ENCODE results near the gene FAM120B.
"Not testable (repeated sequence)": the region's sequence is repeated elsewhere in the genome, so short reads cannot be mapped to it uniquely, and the experiment has no call there.

The FAM120B gene

DNA sequence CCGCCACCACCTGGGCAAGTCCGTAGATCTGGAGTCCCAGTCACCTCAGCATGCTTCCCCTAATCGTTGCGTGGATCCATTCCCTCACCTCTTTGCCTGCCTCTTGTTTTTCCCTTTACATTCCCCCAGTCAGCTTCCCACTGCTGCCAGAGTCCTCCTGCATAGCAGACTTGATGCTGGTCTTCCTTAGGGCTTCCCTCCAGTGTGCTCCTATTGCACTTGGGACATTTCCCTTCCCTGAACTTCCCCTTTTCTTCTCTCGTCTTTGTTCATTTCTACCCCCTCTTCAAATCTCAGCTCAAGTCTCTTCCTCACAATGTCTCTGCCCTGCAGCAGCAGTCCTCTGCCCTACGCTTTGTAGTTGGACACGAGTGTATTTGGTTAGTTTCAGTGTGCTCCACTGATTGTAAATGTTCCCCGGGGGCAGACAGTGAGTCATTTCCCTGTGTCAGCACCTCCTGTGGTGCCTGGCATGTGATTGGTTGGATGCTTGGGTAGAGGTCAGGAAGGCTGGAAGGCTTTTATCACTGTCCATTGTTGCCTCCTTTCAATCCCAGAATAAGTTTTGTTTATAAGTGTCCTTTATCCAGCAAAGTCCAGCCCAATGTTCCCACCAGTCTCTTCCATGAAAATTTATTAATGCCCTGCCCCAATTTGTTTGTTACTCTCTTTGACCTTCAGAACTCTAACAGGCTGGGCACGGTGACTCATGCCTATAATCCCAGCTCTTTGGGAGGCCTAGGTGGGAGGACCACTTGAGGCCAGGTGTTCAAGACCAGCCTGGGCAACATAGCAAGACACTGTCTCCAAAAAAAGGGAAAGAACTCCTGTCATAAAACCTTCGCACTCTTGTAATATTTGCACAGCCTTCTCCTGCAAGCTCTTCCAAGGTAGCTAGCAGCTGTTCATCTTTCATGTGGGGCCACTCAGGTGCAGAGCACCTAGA is 38.3 kb downstream of the FAM120B start:
- TF ChIP-seq, protein P1, sequence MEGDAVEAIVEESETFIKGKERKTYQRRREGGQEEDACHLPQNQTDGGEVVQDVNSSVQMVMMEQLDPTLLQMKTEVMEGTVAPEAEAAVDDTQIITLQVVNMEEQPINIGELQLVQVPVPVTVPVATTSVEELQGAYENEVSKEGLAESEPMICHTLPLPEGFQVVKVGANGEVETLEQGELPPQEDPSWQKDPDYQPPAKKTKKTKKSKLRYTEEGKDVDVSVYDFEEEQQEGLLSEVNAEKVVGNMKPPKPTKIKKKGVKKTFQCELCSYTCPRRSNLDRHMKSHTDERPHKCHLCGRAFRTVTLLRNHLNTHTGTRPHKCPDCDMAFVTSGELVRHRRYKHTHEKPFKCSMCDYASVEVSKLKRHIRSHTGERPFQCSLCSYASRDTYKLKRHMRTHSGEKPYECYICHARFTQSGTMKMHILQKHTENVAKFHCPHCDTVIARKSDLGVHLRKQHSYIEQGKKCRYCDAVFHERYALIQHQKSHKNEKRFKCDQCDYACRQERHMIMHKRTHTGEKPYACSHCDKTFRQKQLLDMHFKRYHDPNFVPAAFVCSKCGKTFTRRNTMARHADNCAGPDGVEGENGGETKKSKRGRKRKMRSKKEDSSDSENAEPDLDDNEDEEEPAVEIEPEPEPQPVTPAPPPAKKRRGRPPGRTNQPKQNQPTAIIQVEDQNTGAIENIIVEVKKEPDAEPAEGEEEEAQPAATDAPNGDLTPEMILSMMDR (IDR thresholded peaks at IDR 0.05; ENCODE audit: extremely low read depth, missing control alignments), result no peak
- DNase-seq (ENCODE audit: low spot score), result no peak

DNA sequence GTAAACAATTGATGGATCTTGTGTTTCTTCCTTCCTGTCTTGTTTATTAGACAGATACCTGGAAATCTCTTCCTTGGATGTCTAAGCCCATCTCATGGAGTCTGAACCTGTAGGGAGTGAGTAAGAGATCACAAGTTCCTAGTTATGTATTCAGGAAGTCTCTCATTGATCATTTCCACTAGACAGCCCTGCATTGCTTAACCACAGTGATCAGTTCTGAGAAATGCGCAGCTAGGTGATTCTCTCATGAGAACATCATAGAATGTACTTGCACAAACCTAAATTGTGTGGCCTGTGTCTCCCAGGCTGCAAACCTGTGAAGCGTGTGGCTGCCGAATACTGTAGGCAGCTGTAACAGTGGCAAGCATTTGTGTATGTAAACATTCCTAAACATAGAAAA is 39.1 kb downstream of the FAM120B start:
- DNase-seq (ENCODE audit: low spot score), result no peak
- TF ChIP-seq, protein P1 (IDR thresholded peaks at IDR 0.05; ENCODE audit: extremely low read depth, missing control alignments), result no peak

DNA sequence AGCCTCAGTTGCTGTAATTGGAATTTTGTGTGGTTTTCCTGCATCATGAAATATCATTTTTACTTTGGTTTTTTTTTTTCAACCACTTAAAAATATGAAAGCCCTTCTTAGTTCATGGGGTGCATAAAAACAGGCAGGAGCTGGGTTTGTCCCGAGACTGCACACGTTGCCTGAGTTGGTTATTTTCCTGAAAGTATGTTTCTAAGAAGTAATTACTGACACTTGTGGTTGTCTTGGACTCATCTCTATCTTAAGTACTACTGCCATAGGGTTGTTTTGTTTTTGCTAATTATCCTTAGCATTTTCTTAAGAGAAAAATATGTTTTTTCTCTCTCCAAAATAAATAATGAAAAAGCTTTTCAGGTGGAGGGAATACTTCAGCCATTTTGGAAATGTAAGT is 40.1 kb downstream of the FAM120B start:
- TF ChIP-seq, protein P1 (IDR thresholded peaks at IDR 0.05; ENCODE audit: extremely low read depth, missing control alignments), result no peak

DNA sequence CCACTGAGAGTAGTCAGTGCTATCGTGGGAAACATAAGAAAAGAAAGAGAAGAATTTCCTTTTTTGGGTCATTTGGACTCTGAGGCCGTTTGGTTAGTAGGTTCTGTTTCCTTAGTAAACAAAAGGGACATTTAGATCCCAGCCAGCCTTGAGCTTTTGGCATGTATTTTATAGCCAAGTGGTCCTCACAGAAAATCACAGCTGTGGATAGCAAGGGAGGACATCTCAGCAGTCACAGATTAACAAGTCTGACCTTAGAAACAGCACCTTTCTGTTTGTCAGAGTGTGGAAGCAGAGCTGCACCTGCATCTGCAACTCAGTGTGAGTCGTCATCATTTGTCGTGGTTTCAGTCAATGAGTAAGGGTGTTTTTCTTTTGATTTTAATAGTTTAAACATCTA is 40.5 kb downstream of the FAM120B start:
- TF ChIP-seq, protein P1 (IDR thresholded peaks at IDR 0.05; ENCODE audit: extremely low read depth, missing control alignments), result no peak
- peak; percentile 48 for DNase-seq (ENCODE audit: low spot score)

More for the DNA sequence above, 40.1 kb downstream of the FAM120B start:
- DNase-seq (ENCODE audit: low spot score), result no peak

DNA sequence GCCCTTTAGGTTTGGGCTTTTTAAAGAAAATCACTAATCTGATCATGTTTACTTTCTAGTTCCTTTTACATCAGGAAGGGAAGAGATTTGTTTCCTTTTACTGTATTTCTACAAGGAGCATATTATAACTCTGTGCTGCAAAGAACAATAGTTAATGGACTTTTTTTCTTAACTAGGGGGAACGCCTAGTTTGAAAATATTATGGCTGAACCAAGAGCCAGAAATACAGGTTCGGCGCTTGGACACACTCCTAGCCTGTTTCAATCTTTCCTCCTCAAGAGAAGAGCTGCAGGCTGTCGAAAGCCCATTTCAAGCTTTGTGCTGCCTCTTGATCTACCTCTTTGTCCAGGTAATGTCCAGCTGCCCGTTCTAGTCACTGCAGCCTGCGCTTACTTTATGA is 41.4 kb downstream of the FAM120B start:
- no peak for DNase-seq (ENCODE audit: low spot score)
- TF ChIP-seq, protein P1 (IDR thresholded peaks at IDR 0.05; ENCODE audit: extremely low read depth, missing control alignments), result no peak

DNA sequence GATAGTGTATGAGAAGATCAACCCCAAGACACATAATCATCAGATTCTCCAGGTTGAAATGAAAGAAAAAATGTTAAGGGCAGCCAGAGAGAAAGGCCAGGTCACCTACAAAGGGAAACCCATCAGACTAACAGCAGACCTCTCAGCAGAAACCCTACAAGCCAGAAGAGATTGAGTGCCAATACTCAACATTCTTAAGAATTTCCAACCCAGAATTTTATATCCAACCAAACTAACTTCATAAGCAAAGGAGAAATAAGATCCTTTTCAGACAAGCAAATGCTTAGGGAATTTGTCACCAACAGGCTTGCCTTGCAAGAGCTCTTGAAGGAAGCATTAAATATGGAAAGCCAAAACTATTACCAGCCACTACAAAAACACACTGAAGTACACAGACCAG is 44.9 kb downstream of the FAM120B start:
- DNase-seq (ENCODE audit: low spot score), result not testable (repeated sequence)

DNA sequence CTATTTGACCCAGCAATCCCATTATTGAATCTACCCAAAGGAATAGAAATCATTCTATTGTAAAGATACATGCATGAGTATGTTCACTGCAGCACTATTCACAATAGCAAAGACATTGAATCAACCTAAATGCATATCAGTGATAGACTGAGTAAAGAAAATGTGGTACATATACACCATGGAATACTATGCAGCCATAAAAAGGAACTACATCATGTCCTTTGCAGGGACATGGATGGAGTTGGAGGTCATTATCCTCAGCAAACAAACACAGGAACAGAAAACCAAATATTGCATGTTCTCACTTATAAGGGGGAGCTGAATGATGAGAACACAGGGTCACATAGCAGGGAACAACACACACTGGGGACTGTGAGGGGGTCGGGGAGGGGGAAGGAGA is 48.6 kb downstream of the FAM120B start:
- DNase-seq (ENCODE audit: low spot score), result not testable (repeated sequence)

DNA sequence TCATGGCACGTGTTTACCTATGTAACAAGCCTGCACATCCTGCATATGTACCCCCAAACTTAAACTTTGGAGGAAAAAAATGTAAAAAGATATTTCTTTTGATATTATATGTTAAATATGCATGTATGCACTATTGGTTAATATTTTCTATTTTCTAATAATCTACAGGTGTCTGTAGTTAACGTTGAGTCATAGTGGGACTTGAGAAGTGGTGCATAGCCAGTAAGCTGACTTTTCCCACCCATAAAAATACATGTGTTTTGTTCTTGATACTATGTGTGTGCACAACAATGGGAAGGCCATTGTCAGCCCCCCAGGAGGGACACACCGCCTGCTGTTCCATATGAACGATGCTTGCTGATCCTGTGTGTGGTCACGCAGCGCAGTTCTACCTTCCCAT is 49.1 kb downstream of the FAM120B start:
- no peak for DNase-seq (ENCODE audit: low spot score)
- TF ChIP-seq, protein P1 (IDR thresholded peaks at IDR 0.05; ENCODE audit: extremely low read depth, missing control alignments), result no peak

All from GM20000 (cell line).